HUES48 (cell line): Measurements from ENCODE around the gene CCDC60.

Experiments used
- H3K27ac ChIP-seq: one replicate; pipeline ENCODE4 v1.7.0; 2013; ENCODE audit warnings: low read depth, low read length, inconsistent platforms
- H3K27me3 ChIP-seq: 2 replicates; pipeline ENCODE4 v1.6.1; 2013; ENCODE audit warnings: mild to moderate bottlenecking, low read length; ENCODE audit not compliant: control insufficient read depth, insufficient read depth
- H3K36me3 ChIP-seq: 2 replicates; pipeline ENCODE4 v1.6.1; 2013; ENCODE audit warnings: low read length; ENCODE audit not compliant: control insufficient read depth, insufficient read depth
- H3K4me1 ChIP-seq: 2 replicates; pipeline ENCODE4 v1.6.1; 2013; ENCODE audit warnings: mild to moderate bottlenecking, low read length; ENCODE audit not compliant: control insufficient read depth, insufficient read depth
- H3K4me3 ChIP-seq: 2 replicates; pipeline ENCODE4 v1.5.1; 2013; ENCODE audit warnings: mild to moderate bottlenecking, low read depth, low read length
- H3K9ac ChIP-seq: 2 replicates; pipeline ENCODE4 v1.6.1; 2013; ENCODE audit warnings: mild to moderate bottlenecking, low read depth, low read length, moderate library complexity
- H3K9me3 ChIP-seq: 2 replicates; pipeline ENCODE4 v1.6.1; 2013; ENCODE audit warnings: low read length; ENCODE audit not compliant: control insufficient read depth, insufficient read depth

The CCDC60 gene

DNA sequence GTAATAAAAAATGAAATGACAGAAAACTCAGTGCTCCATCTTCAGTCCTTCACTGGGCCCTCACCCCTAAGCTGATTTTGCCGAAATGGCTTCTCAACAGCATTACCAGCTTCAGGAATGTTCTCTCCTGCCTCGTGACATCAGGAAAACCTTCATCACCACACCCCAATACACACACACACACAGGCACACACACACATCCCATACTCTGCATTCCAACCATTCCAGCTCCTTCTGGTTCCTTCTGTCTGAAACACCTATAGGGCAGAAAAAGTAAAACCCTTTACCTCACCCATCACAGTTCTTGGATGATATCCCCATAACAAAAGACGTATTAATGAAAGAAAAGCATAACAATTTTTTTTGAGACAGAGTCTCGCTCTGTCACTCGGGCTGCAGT lies 75.9 kb downstream of the CCDC60 start:
- no peak overlapping the region for H3K27ac ChIP-seq
- no peaks in the 10 kb centered on the region for H3K27me3 ChIP-seq
- no peak overlapping the region for H3K9ac ChIP-seq
- H3K36me3 ChIP-seq: no peaks in the 10 kb centered on the region
- no peaks in the 10 kb centered on the region for H3K9me3 ChIP-seq
- peaks cover 4% of the 10 kb centered on the region; the same call in 1 of the 2 replicates for H3K4me1 ChIP-seq
- H3K4me3 ChIP-seq: no peak overlapping the region

GRCh38 chr12:119412306-119412705 lies 77.8 kb downstream of the CCDC60 start:
- Histone ChIP-seq H3K27ac (no peak overlapping the region), H3K4me1 (peaks cover 4% of the 10 kb centered on the region; the same call in 1 of the 2 replicates), H3K36me3 (no peaks in the 10 kb centered on the region), H3K4me3 (no peak overlapping the region), H3K9ac (no peak overlapping the region), H3K9me3 (no peaks in the 10 kb centered on the region), H3K27me3 (no peaks in the 10 kb centered on the region)

DNA sequence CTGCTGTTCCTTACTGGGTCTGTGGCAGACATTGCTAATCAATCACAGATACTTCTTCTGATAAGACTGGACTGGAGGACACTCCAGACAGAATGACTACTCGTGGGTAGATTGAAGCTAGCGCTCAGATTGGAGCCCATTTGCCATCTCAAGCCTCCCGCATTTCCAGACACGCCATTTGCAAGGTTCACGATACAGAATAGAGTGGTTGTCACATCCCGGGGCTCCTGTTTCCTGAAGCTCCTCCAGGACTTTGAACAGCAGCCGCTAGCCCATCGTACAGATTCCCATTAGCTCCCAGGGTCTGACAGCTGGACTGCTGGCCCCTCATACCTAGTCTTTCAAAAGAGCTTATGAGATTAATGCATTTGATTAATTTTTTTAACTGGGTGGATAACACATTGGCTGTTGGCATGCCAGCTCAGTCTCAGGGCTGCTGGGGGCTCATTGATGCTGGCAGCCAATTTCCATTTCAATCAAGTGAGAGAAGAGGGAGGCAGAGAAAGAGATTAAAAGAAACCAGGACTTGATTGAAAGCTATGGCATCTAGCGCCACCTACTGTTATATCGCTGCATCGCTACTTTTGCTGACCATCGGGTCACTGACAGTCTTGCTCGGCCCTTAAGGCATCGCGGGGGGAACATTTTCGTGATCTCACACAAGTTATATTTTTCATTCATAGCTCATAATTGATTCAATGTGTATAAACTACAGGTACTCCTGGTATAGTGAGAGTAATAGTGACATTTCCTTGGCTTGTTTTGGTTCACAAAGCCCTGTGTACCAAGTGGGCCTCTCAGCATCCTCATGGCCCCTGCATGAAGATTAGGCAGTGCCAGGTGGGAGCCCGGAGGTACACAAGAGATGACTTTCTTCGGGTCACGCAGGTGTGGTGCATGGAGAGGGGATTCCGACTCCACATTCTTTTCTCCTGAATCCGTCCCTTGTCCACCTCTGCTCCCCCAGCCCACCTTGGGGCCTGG lies 78.6 kb downstream of the CCDC60 start:
- 0 out of 2 replicates have a peak overlapping the region, but pooled peaks have one; percentile 11 for H3K4me3 ChIP-seq
- H3K36me3 ChIP-seq: no peaks in the 10 kb centered on the region
- no peak overlapping the region for H3K9ac ChIP-seq
- H3K27ac ChIP-seq: no peak overlapping the region
- no peaks in the 10 kb centered on the region for H3K9me3 ChIP-seq
- H3K27me3 ChIP-seq: no peaks in the 10 kb centered on the region
- peaks cover 4% of the 10 kb centered on the region; the same call in 1 of the 2 replicates for H3K4me1 ChIP-seq

GRCh38 chr12:119415714-119416113 lies 81.2 kb downstream of the CCDC60 start:
- Histone ChIP-seq H3K4me1 (peaks cover 4% of the 10 kb centered on the region; the same call in 1 of the 2 replicates), H3K9ac (no peak overlapping the region), H3K27ac (no peak overlapping the region), H3K36me3 (no peaks in the 10 kb centered on the region), H3K27me3 (no peaks in the 10 kb centered on the region), H3K4me3 (no peak overlapping the region), H3K9me3 (no peaks in the 10 kb centered on the region)

DNA sequence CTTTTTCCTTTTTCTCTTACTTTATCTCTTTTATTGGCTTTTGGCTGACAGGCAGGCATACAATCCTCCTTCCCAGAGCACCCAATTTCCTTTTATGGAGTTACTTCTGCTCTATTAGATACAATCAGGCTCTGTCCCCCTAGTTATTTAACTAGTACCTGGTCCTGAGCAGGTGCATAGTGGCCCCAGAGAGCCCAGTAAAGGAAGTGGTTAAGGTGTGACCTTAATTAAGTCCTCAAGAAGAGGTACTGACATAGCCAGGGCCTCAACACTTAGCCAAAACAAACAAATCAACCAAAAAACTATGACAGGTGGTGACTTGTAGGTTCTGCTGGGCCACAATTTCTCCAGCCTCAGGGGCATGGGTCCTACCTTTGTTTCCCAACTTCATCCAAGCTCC lies 82.9 kb downstream of the CCDC60 start:
- no peak overlapping the region for H3K9ac ChIP-seq
- H3K4me3 ChIP-seq: no peak overlapping the region
- H3K27ac ChIP-seq: no peak overlapping the region
- peaks cover 4% of the 10 kb centered on the region; the same call in 1 of the 2 replicates for H3K4me1 ChIP-seq
- H3K36me3 ChIP-seq: no peaks in the 10 kb centered on the region
- no peaks in the 10 kb centered on the region for H3K9me3 ChIP-seq
- H3K27me3 ChIP-seq: no peaks in the 10 kb centered on the region

GRCh38 chr12:119419381-119419780 lies 84.9 kb downstream of the CCDC60 start:
- Histone ChIP-seq H3K27me3 (no peaks in the 10 kb centered on the region), H3K27ac (no peak overlapping the region), H3K4me1 (peaks cover 4% of the 10 kb centered on the region; the same call in 1 of the 2 replicates), H3K4me3 (no peak overlapping the region), H3K9ac (no peak overlapping the region), H3K36me3 (no peaks in the 10 kb centered on the region), H3K9me3 (no peaks in the 10 kb centered on the region)

DNA sequence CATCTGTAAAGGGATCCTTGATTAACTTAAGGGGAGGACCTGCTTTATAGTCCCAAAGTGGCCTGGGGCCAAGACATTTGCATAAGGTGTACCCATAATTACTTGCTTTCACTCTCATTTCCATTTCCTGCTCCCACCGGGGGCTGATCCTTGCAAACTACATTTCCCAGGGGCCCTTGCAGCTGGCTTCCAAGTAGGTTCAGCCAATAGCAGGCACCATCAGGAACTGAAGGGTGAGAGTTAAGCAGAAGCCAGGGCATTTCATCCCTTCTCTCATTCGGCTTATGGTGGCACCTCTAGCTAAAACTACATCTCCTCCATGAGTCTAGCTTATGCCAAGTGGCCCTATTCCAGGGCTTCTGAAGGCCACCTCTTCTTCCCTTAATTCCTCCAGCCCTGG lies 88.8 kb downstream of the CCDC60 start:
- Histone ChIP-seq H3K9ac (no peak overlapping the region), H3K9me3 (no peaks in the 10 kb centered on the region), H3K4me1 (peaks cover 4% of the 10 kb centered on the region; the same call in 1 of the 2 replicates), H3K27ac (no peak overlapping the region), H3K36me3 (no peaks in the 10 kb centered on the region), H3K4me3 (no peak overlapping the region), H3K27me3 (no peaks in the 10 kb centered on the region)

GRCh38 chr12:119425623-119426022 lies 91.1 kb downstream of the CCDC60 start:
- Histone ChIP-seq H3K27me3 (no peaks in the 10 kb centered on the region), H3K27ac (no peak overlapping the region), H3K36me3 (no peaks in the 10 kb centered on the region), H3K9ac (no peak overlapping the region), H3K9me3 (no peaks in the 10 kb centered on the region), H3K4me3 (no peak overlapping the region), H3K4me1 (peaks cover 4% of the 10 kb centered on the region; the same call in 1 of the 2 replicates)

- H3K9me3 ChIP-seq: no peaks in the 10 kb centered on the region; the same call in 1 of the 2 replicates
- 0 out of 2 replicates have a peak, but pooled peaks cover 13% of the 10 kb centered on the region for H3K4me1 ChIP-seq
- H3K27ac ChIP-seq: no peak overlapping the region
- no peak overlapping the region for H3K4me3 ChIP-seq
- H3K36me3 ChIP-seq: no peaks in the 10 kb centered on the region
- no peak overlapping the region for H3K9ac ChIP-seq
- no peaks in the 10 kb centered on the region for H3K27me3 ChIP-seq
Observed at GRCh38 chr12:119431151-119431550, 96.6 kb downstream of the CCDC60 start.

DNA sequence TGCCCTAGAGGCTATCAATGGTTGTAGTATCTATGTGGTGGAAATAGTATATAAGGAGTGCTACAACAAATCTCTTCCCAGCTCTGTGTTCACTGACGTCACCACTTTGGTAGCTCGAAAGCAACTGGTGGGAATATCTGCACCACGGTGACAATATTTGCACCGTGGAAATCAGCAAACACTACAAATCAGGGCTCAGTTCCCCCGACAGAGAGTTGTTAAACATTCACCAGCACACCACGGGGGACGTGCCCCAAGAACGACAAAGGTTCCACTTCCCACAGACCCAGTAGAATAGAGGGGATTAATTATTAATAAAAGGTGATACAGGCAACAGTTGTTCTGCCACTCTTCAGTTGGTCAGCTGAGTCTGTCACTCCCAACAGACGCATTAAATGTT lies 98.4 kb downstream of the CCDC60 start:
- Histone ChIP-seq H3K4me3 (no peak overlapping the region), H3K27ac (no peak overlapping the region), H3K27me3 (no peaks in the 10 kb centered on the region), H3K9ac (no peak overlapping the region), H3K4me1 (0 out of 2 replicates have a peak, but pooled peaks cover 13% of the 10 kb centered on the region), H3K36me3 (no peaks in the 10 kb centered on the region), H3K9me3 (no peaks in the 10 kb centered on the region; the same call in 1 of the 2 replicates)

GRCh38 chr12:119440803-119441360 lies 106.4 kb downstream of the CCDC60 start:
- Histone ChIP-seq H3K27ac (no peak overlapping the region), H3K4me3 (no peak overlapping the region), H3K4me1 (no peaks in the 10 kb centered on the region), H3K27me3 (no peaks in the 10 kb centered on the region), H3K9me3 (no peaks in the 10 kb centered on the region), H3K9ac (no peak overlapping the region), H3K36me3 (no peaks in the 10 kb centered on the region)
